OCI-LY3 (cell line): ENCODE measurements around the gene SPATA19.

Experiments
- H2AFZ ChIP-seq: fragments of 200-600, 300-600 bp; shearing (Covaris generic); 2 replicates; pipeline ENCODE4 v1.6.0; 2014; ENCODE audit warnings: antibody characterized with exemption, low read depth, low read length
- H3K27ac ChIP-seq: fragments of 200-600, 300-600 bp; sonication (generic); 2 replicates; pipeline ENCODE4 v1.5.1; 2014; ENCODE audit warnings: mild to moderate bottlenecking, low read length, moderate library complexity, mixed read lengths
- H3K27me3 ChIP-seq: fragments of 200-600, 300-600 bp; sonication (generic); 2 replicates; pipeline ENCODE4 v1.6.1; 2014; ENCODE audit warnings: low read depth, low read length, mixed read lengths
- H3K36me3 ChIP-seq: fragments of 200-600, 300-600 bp; sonication (generic); replicated peaks from 2 replicates; pipeline ENCODE3; 2014; ENCODE audit warnings: low read depth, low read length, mixed read lengths
- H3K4me1 ChIP-seq: fragments of 300-600, 200-600 bp; sonication (generic); 2 replicates; pipeline ENCODE4 v1.6.1; 2014; ENCODE audit warnings: low read length, mixed read lengths
- H3K4me2 ChIP-seq: fragments of 200-600, 300-600 bp; sonication (generic); 2 replicates; pipeline ENCODE4 v1.6.1; 2014; ENCODE audit warnings: low read length, mixed read lengths
- H3K4me3 ChIP-seq: fragments of 300-600, 200-600 bp; sonication (generic); 2 replicates; pipeline ENCODE4 v1.5.1; 2014; ENCODE audit warnings: antibody characterized with exemption, mild to moderate bottlenecking, low read length, moderate library complexity
- H3K79me2 ChIP-seq: fragments of 300-600, 200-600 bp; shearing (Covaris generic); 2 replicates; pipeline ENCODE4 v1.6.1; 2014; ENCODE audit warnings: mild to moderate bottlenecking, low read length, mixed read lengths
- H3K9ac ChIP-seq: fragments of 300-600, 200-600 bp; shearing (Covaris generic); 2 replicates; pipeline ENCODE4 v1.6.0; 2014; ENCODE audit warnings: mild to moderate bottlenecking, low read length, moderate library complexity
- H3K9me3 ChIP-seq: fragments of 200-600, 300-600 bp; shearing (Covaris generic); 2 replicates; pipeline ENCODE4 v1.6.1; 2014; ENCODE audit warnings: low read length, mixed read lengths; ENCODE audit not compliant: insufficient read depth
- H4K20me1 ChIP-seq: fragments of 200-600, 300-600 bp; sonication (generic); 2 replicates; pipeline ENCODE4 v1.6.1; 2016; ENCODE audit warnings: low read length, mixed read lengths; ENCODE audit not compliant: insufficient read depth
- CTCF ChIP-seq: fragments of 200-600, 300-600 bp; sonication (generic); IDR thresholded peaks from 2 replicates; pipeline ENCODE4 v1.5.1; 2014; ENCODE audit warnings: antibody characterized with exemption, low read length, low read depth
- EZH2phosphoT487 ChIP-seq: fragments of 200-600 bp; shearing (Covaris generic); IDR thresholded peaks from 2 replicates; pipeline ENCODE4 v1.6.1; 2018; ENCODE audit warnings: antibody characterized with exemption, mixed run types, low read depth

Gene SPATA19

DNA sequence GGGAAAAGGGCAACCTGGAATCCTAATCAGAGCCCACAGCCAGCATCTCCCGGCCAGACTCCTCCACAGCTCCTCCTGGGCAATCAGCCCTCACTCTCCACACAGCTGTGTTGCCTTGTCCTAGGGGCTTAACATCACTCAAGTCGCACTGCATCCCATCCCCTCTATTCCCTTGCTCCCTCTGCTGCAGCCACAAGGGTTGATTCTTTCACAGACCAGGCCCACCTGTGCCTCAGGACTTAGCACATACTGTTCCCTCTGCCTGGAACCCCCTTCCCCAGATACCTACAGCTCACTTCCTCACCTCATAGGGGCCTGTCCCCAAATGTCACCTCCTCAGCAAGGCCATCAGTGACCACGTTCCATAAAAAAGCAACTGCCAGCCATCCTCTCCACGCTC, 18.4 kb downstream of the SPATA19 start:
- Histone ChIP-seq H2AFZ (no peak overlapping the region), H3K79me2 (no peaks in the 10 kb centered on the region), H3K9me3 (no peaks in the 10 kb centered on the region), H3K4me3 (no peak overlapping the region), H3K27ac (no peak overlapping the region), H3K36me3 (no peaks in the 10 kb centered on the region), H4K20me1 (no peaks in the 10 kb centered on the region), H3K4me2 (no peak overlapping the region), H3K4me1 (no peaks in the 10 kb centered on the region), H3K9ac (no peak overlapping the region), H3K27me3 (peaks cover 9% of the 10 kb centered on the region; the same call in 1 of the 2 replicates)
- TF ChIP-seq EZH2phosphoT487 (no peak), CTCF (no peak)

DNA sequence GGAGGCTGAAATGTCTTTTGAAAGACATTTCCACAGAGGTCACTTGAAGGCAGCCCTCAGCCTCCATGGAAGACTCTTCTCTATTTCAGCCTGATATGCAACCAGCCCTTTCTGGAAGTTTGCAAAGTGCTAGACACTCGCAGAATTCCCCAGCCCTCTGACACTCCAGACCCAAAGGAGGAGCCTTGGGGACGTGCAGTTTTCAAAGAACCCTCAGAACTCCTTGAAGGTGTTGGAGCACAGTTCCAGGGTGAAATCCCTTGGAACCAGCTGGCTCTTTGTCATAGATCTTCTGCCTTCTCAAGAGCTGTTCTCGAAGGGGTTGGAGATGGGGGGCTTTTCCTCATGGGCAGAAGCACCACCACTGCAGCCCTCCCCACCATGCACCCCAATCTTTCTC, 19.6 kb downstream of the SPATA19 start:
- no peak for TF ChIP-seq EZH2phosphoT487
- TF ChIP-seq CTCF = no peak
- Histone ChIP-seq H3K36me3 (no peaks in the 10 kb centered on the region), H3K9me3 (no peaks in the 10 kb centered on the region), H3K27ac (no peak overlapping the region), H3K9ac (no peak overlapping the region), H4K20me1 (no peaks in the 10 kb centered on the region), H3K4me2 (no peak overlapping the region), H3K4me3 (no peak overlapping the region), H3K79me2 (no peaks in the 10 kb centered on the region), H2AFZ (no peak overlapping the region), H3K27me3 (peaks cover 10% of the 10 kb centered on the region), H3K4me1 (no peaks in the 10 kb centered on the region)

DNA sequence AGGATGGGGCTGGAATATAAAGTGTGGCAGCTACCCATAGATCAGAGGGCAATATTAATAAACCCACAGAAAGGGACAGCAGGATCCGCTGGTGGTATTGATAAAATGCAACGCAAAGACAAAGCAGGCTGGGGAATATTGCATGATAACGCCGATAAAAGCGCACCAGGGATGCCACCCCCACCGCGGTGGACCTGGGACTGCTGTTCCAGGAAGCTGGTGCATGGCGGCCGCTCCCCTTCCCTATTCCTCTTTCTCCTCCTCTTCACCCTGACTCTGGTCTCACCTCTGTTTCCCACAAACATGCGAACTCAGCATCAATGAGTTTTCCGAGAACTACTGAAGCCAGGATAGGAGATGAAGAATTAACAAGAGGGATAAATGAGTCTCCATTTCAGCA, 20.2 kb downstream of the SPATA19 start:
- Histone ChIP-seq H3K27ac (no peak overlapping the region), H3K36me3 (no peaks in the 10 kb centered on the region), H3K9me3 (no peaks in the 10 kb centered on the region), H4K20me1 (no peaks in the 10 kb centered on the region), H2AFZ (no peak overlapping the region), H3K4me1 (no peaks in the 10 kb centered on the region), H3K27me3 (peaks cover 14% of the 10 kb centered on the region), H3K4me3 (no peak overlapping the region), H3K79me2 (no peaks in the 10 kb centered on the region), H3K4me2 (no peak overlapping the region), H3K9ac (no peak overlapping the region)
- no peak for TF ChIP-seq EZH2phosphoT487
- no peak for TF ChIP-seq CTCF

GRCh38 chr11:133824593-133824992, 20.7 kb downstream of the SPATA19 start:
- H3K36me3 ChIP-seq = no peaks in the 10 kb centered on the region
- H3K27ac ChIP-seq = no peak overlapping the region
- H3K4me1 ChIP-seq = no peaks in the 10 kb centered on the region
- TF ChIP-seq CTCF (no peak), EZH2phosphoT487 (no peak)
- no peak overlapping the region for H3K4me2 ChIP-seq
- no peaks in the 10 kb centered on the region for H4K20me1 ChIP-seq
- H2AFZ ChIP-seq = no peak overlapping the region
- peaks cover 17% of the 10 kb centered on the region for H3K27me3 ChIP-seq
- no peaks in the 10 kb centered on the region for H3K79me2 ChIP-seq
- H3K4me3 ChIP-seq = no peak overlapping the region
- no peak overlapping the region for H3K9ac ChIP-seq
- H3K9me3 ChIP-seq = no peaks in the 10 kb centered on the region
